HG03064 (cell line): Measurements from ENCODE around the gene SUMO1.
"Not testable (repeated sequence)": the region's sequence is repeated elsewhere in the genome, so short reads cannot be mapped to it uniquely, and the experiment has no call there.

Experiments used
- ATAC-seq: cut with Tn5 transposase; IDR thresholded peaks from one replicate; pipeline ENCODE4 v1.9.1; 2021; ENCODE audit warnings: low read depth; ENCODE audit not compliant: unreplicated experiment

SUMO1 gene

DNA sequence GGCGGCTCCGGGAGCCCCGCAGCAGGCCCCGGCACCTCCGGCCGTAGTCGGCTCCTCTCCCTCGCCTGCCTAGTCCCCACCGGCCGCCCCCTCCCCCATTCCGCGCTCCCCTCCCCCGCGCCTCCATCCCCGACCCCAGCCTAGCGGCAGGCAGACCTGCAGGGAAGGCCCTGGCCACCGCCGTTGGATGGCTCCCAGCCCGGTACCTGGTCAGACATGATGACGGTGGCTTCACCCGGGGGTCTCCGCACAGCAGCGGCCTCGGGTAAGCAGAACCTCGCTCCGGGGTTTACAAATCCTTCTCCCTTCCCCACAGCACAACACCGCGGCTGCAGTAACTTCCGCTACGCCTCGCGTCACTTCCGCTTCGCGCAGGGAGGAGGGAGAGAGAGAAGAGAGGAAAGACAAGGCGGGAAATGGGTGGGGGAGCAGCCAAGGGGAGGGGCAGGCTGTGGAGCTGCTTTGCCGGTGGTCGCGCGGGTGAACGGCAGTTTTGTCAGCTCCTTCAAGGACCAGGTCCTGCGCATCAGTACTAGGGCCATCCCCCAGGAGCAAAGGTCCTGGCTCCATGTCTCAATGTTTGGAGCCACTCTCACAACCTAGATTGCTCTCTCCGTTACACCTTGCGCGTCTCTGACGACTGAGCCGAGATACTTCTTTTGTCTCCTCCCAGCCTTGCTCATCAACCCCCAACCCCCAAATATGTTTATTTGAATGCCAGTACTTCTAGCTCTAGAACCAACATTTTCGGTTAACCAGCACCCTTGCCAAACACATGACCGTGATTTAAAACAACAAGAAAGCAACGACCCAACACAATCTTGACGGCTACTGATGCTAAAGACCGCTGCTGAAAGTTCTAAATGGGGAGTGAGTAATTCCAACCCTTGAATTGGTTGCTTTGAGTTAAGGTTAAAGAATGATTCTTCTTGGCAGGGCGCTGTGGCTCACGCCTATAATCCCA is at the start of gene SUMO1:
SUMO1 (minus strand) TSS at position 364 of the 964 bp plus-strand sequence; CDS start at position 218, 146 bp downstream.
- peak; percentile 97 for ATAC-seq

DNA sequence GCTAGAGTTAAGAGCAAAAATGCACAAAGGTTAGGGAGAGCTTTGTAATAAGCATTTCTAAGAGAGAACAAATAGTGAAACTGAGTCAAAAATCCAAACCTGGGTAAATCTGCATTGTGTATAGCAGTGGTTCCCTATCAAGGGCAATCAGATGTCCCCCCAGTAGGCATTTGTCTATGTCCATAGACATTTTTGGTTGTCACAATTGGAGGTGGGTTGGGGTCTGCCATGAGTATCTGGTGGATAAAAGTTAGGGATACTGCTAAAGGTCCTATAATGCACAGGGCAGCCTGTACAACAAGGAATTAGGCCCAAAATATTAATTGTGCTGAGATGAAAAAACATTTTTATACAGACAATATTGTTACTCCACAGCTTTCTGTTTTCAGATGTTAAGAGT is 48.2 kb upstream of the SUMO1 start:
- ATAC-seq = no peak

DNA sequence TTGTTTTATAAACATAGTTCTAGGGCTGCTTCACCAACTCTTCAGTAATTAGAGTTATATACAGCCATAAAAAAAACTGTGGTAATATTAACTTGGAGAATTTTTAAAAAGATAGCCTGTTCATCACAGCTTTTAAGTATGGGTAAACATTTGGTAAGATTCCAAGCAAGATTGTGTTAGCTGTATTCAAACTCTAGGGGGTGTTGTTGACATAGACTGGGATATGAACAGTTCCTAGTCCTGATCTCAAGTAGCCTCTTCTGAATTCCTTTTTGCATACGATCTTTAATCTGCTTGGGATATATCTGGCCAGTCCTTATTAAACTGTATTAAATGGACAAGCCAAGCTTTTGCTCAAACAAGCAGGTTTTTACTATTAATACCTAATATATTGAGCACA is 40.5 kb upstream of the SUMO1 start:
- no peak for ATAC-seq

DNA sequence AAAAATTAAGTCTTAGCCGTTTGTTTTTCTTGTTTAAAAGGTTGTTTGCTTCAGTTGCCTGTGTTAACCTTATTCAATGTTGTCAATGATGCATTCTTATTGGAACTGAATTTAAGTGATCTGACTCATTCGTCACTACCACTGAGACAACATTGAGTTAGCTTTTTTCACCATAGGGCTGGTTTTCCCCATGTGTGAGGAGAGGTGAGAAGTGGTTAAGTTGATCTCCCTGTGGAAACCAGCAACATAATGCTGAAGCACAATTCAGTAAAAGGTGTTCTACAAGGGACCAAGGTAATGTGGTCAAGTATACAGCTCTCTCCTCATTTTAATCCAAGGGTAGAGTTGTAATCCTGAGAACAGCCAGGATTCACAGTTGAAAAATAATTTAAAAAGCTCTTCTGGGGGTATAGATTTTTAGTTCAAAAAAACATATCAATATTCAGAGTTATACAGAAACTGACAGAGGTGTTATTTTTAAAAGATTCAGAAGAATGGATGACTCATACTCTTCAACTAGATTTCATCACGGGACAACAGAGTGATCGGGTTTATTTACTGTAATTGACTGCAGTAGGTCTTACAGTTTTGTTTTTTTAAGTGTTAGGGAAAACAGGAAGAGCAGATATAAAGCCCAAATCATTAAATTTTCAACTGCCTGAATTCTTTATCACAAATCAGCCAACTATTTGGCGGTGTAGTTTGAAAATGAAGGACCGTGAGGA is 39.8 kb upstream of the SUMO1 start:
- peak; percentile 63 for ATAC-seq

DNA sequence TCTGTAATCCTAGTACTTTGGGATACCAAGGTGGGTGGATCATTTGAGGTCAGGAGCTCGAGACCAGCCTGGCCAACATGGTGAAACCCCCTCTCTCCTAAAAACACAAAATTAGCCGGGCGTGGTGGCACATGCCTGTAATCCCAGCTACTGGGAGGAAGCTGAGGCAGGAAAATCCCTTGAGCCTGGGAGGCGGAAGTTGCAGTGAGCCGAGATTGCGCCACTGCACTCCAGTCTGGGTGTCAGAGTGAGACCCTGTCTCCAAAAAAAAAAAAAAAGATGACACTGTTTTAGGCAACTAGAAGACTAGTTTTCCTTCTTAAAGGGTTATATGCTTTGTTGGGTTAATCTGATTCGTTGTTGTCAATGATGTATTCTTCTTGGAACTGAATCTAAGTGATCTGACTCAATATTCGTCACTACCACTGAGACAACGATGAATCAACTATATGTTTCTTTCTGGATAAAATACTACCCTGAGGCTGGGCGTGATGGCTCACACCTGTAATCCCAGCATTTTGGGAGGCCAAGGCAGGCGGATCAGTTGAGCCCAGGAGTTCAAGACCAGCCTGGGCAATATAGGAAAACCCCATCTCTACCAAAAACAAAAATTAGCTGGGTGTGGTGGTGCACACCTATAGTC is 37.8 kb upstream of the SUMO1 start:
- not testable (repeated sequence) for ATAC-seq

DNA sequence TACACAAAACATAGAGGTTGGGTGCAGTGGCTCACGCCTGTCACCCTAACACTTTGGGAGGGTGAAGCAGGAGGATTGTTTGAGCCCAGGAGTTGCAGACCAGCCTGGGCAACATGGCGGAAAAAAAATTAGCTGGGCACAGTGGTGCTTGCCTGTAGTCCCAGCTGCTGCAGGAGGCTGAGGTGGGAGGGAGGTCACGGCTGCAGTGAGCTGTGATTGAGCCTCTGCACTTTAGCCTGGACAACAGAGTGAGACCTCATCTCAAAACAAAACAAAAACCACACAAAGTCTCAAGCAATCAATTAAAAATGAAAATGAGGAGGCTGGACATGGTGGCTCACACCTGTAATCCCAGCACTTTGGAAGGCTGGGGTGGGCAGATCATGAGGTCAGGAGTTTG is 32.1 kb upstream of the SUMO1 start:
- ATAC-seq = no peak

DNA sequence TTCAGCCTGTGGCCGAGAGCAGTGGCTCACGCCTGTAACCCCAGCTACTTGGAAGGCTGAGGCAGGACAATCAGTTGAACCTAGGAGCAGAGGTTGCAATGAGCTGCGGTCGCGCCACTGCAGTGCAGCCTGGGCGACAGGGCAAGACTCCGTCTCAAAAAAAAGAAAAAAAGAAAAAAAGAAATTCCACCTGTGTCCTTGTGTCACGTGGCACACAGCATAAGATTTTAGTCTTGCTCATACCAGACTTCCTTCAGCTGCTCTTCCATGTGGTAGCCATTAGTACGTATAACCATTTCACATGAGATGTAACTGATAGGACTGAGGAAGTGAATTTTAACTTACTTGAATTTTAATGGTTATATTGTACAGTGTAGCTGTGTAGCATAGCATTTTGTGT is 31.2 kb upstream of the SUMO1 start:
- ATAC-seq = no peak

DNA sequence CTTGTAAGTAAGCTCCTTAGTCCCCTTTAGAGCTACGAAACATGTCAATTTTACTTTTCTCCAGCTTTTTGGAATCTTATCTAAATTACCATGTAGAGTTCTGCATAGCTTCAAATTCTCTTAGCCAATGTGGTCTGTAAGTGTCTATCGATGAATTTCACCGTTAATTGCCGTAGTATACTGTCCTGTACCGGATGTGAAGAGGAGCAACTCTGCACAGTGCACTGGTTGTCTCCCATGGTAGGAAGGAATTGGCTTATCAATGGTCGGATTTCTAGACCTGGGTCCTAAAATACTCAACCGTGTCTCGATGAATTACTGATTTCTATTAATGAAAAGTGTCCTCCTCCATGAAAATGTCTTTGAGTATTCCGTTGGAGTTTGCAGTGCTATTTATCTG is 29.1 kb upstream of the SUMO1 start:
- no peak for ATAC-seq

DNA sequence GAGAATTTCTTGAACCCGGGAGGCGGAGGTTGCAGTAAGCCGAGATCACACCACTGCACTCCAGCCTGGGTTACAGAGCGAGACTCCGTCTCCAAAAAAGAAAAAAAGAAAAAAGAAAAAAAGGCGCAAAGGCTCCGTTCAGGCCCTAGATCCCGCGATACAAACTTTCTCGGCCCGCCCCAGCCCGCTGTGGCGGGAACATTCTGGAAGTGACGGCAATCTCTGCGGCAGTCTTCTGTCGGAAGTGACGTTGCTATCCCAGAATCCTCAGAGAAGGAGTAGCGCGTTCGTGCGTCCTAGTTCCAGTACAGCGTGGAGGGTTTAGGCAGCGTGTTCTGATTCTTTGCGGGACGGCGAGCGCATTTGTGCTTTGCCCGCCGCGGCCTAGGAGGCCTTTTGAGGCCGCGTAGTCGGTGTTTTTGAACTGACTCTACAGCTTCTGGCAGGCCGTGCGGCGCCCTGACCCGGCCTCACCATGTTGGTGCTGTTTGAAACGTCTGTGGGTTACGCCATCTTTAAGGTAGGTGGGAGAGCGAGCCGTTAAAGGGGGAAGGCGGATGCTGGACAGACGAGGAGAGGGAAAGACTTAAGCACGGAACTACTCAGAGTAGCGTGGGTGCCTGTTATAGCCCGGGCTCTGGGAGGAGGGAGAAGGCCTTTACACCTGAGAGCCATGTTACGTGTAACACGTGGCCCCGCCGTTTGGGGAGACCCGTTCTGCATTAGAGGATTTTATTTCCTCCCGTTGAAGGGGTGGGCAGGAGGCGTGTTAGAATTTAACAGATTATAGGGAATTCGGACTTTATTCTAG is 27.3 kb upstream of the SUMO1 start, which contains the start of gene NOP58:
NOP58 (plus strand) TSS at position 297 of the 811 bp plus-strand sequence; CDS start at position 476, 179 bp downstream.
- peak; percentile 82 for ATAC-seq

DNA sequence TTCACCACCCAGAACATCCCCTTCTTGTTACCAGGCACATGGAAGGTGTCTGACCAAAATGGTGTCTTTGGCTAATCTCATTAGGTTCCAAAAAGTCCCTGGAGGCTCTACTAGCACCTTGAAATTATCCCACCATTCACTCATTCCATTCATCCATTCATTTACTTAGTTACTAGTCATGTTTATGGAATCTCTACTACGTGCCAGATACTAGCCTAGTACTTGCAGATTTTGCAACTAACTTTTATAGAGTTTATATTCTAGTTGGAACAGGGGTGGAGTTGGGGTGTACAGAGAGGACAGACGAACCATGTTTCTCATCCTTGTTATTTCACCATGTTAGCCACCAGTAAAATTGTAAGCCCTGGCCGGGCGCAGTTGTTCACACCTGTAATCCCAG is 23.1 kb upstream of the SUMO1 start:
- ATAC-seq = no peak

DNA sequence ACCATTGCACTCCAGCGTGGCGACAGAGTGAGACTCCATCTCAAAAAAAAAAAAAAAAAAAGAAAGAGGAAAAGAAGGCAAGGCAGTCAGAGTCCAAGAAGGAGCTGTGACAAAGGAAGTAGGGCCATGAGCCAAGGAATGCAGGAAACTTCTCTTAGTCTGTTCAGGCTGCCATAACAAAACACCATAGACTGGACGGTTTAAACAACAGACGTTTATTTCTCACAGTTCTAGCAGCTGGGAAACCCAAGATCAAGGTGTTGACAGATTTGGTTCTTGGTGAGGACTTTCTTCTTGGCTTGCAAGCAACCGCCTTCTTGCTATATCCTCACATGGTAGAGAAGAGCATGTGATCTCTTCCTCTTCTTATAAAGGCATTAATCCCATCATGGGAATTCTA is 13.1 kb upstream of the SUMO1 start:
- no peak for ATAC-seq

DNA sequence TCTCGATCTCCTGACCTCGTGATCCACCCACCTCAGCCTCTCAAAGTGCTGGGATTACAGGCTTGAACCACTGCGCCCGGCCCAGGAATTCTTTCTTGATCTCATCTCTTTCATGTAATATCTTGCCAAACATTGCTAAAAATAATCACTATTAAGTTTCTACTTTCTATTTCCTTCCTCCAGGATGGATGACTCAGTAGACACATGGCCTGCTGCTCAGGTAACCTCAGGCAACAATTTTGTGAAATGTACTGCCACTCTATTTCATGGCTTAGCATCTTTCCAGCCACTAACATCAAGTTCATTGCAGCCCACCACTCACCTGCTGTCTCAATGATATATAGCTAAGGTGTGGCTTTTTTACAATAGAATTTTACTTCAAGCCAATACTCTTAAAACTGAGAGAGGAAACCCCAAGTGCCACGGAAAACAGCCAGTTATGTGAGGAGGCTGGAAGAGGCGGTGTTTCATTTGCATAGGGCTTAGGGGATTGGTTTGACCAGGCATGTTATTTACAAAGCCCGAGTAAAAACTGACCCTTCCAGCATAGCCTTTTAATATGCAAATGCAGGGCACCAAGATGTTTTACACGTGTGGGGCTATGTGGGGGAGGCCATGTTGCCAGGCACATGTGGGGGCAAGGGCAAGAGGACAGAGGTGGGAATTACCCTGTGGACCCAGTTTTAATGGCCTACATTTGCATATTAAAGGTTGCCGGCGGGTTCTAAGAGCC is 11.3 kb upstream of the SUMO1 start:
- ATAC-seq = no peak

DNA sequence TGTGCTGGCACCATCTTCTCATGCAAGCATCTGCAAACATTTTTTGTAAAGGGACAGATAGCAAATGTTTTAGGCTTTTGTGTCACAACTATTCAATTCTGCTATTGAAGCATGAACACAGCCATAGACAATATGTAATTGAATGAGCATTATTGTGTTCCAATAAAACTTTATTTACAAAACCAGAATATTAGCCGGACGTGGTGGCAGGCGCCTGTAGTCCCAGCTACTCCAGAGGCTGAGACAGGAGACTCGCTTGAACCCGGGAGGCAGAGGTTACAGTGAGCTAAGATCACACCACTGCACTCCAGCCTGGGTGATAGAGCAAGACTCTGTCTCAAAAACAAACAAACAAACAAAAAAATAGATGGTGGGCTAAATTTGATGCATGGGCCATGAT is 9.3 kb upstream of the SUMO1 start:
- not testable (repeated sequence) for ATAC-seq

DNA sequence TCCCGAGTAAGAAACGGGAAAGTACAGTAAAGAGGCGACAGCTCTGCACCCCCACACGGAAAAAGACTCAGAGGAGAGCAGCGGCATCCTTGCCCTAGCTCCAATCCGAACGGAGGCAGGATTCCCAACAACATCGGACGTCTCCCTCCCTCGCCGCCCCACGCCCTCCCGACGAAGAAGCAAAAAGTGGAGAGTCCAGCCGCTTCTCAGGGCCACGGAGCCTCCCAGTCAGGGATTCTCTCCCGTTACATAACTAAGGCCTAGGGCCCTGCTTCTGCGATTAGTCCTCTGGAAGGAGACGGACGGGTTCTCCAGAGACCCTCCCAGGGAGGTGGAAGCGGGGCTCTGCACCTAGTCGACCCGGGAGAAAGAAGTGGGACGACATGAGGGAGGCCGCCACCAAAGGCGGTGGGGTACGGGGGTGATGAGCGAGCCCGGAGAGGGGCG is 587 bp downstream of the SUMO1 start:
- ATAC-seq = peak; percentile 43

DNA sequence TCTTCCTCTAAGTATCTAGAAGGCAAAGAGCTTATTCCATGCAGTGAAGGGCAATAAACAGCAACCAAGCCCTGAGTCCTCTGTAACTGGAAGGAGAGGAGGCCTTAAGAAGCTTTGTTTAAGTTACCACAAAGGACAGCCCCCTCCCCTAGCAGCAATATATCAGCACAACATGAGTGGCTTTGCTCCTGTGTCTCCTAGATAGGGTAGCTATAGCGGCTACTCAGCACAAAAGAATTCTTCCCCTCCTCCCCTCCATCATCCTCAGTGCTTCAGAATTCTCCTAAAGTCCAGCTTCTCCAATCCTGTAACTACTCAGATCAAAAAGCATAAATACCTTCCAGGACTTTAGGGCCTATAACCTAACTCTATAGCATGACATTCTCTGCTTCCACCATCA is 16.5 kb downstream of the SUMO1 start:
- ATAC-seq = no peak

DNA sequence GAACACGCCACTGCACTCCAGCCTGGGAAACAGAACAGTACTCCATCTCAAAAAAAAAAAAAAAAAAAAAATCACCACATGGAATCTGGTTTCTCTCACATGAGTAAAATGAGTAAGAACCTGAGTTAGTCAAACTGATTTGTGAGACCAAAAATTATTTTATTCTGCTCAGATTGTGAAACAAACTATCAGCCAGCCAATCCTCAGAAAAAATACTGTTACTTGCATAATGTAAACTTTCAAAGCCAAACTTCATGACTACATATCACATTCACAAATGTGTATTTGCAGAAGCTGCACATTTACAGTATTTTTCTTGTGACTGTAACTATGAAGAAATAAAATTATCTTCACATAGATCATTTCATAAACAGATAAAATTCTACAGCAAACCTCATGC is 23.2 kb downstream of the SUMO1 start:
- no peak for ATAC-seq

DNA sequence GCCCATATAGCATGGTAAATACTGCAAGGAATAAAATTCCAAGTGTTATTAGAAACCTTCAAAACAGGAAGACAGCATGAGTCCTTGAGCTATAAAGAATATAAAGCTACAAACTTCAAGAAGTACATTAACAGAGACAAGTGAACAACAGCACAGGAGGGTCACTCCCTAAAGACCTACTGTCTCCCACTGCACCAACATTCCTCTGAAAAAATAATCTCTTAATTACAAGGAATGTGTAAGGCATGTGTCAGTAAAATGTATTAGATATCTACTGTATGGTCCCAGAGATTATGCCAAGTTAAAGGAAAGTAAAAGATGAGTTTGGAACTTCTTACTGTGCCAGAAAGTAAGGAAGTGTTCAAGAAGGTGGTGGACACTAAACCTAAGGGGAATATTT is 29.9 kb downstream of the SUMO1 start:
- no peak for ATAC-seq

DNA sequence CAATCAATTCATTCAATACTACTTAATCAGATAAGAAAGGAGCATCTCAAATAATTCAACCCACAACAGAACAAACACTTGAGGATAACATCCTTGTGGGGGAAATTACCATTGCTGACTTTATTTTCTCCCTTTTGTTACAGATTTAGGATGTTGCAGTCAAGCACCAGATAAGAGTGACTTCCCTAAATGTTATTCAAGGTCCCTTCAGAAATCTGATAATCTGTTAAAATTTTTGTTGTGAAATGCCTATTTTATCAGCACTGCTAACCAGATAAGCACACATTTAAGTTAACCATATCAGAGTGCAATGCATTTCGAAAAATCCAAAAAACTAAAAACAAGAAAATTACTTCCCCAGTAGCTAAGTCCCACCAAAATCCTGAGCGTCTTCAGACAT is 33.5 kb downstream of the SUMO1 start:
- ATAC-seq = no peak

DNA sequence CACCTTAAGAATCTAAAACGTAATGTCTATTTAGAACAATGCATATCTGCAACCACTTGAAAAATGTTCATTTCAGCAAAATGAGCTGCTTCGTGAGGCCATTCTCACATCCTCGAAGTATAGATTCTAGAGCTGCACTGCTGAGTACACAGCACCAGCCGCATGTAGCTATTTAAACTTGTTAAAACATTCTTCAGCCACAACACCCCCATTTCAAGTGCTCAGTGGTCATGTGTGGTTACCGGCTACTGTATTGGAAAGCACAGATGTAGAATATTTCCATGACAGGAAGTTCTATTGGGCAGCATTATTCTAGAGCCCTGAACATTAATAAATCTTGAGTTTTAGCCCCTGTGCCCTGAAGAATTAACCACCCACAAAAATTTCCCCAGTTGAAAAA is 35.0 kb downstream of the SUMO1 start:
- no peak for ATAC-seq
